GM23248 (cell line): ENCODE results near the gene SRC.

Experiments
- EZH2 ChIP-seq: fragments of 200-600 bp; sonication (generic); IDR thresholded peaks from 2 replicates; pipeline ENCODE4 v1.6.1; 2018; ENCODE audit warnings: antibody characterized with exemption, mild to moderate bottlenecking; ENCODE audit not compliant: insufficient read depth, poor library complexity, severe bottlenecking
- EZH2phosphoT487 ChIP-seq: fragments of 200-600 bp; sonication (generic); IDR thresholded peaks from 2 replicates; pipeline ENCODE4 v1.6.1; 2018; ENCODE audit warnings: antibody characterized with exemption, moderate library complexity, mild to moderate bottlenecking, low read depth; ENCODE audit not compliant: insufficient read depth

GRCh38 chr20:37357481-37358365 lies 11.8 kb downstream of the SRC start:
- no peak for TF ChIP-seq EZH2
- TF ChIP-seq EZH2phosphoT487, result no peak
